K562 (cell line): Measurements from ENCODE around the gene PPM1F. TPM values are rescaled to one million over a fixed set of nuclear protein-coding genes. Genes with fewer than 3 reads are reported as not detected.

Source experiments
- ATAC-seq: fragments of 200-7000 bp; cut with Tn5 transposase; 3 replicates; pipeline ENCODE4 v1.9.1; 2020; ENCODE audit warnings: moderate library complexity
- BruUV-seq: library from RNA; stranded (reverse); fragments of 400-500 nt; replicated peaks from 2 replicates; lab custom pipeline; 2021; lab: Mats Ljungman, UMichigan
- CTCF ChIA-PET: fragments of 300-600 bp; formaldehyde crosslinking; extraction: SDS; loops from one replicate; lab custom pipeline; 2021; ENCODE audit warnings: low intra/inter-chr PET ratio; lab: Yijun Ruan, JAX
- POLR2A ChIA-PET: fragments of 300-600, 350-650 bp; sonication (Branson Sonifier 250); formaldehyde crosslinking; extraction: SDS; loops from one replicate; lab custom pipeline; 2021; ENCODE audit warnings: antibody characterized with exemption, inconsistent platforms; lab: Yijun Ruan, JAX
- DNase-seq, 4 experiments: peaks; one replicate each; pipeline versions ENCODE4 v3.0.0 to v3.0.0-alpha.2; 2011 to 2018; ENCODE audit warnings: low spot score in 3 of 4, mixed read lengths in 3 of 4; ENCODE audit errors: extremely low read depth in 1 of 4
- FAIRE-seq: peaks from 2 replicates; lab custom pipeline; 2011; peaks lifted over from hg19 to GRCh38; lab: Jason Lieb, UNC
- H2AFZ ChIP-seq: 2 replicates; pipeline ENCODE4 v1.6.0; 2011; ENCODE audit warnings: low read depth, low read length, control low read depth, inconsistent platforms
- H3K27ac ChIP-seq: fragments of 200-600 bp; 3 replicates; pipeline ENCODE4 v1.8.0; 2011; ENCODE audit warnings: low read depth, mild to moderate bottlenecking, control low read depth, inconsistent platforms, low read length, moderate library complexity, mixed read lengths; ENCODE audit errors: extremely low read depth
- H3K27me3 ChIP-seq, 2 experiments: fragments of 300-600 bp in 1 of 2; 2 replicates in 1 of 2; 3 replicates in 1 of 2; pipeline versions ENCODE4 v1.6.0 to v1.8.0; 2011; ENCODE audit warnings: inconsistent platforms in 2 of 2, low read length in 2 of 2, mild to moderate bottlenecking in 1 of 2, mixed read lengths in 1 of 2, moderate library complexity in 1 of 2; ENCODE audit not compliant: control insufficient read depth in 2 of 2, insufficient read depth in 2 of 2
- H3K36me3 ChIP-seq: fragments of 300-600 bp; 3 replicates; pipeline ENCODE4 v1.8.0; 2011; ENCODE audit warnings: mild to moderate bottlenecking, low read length, inconsistent platforms; ENCODE audit not compliant: control insufficient read depth, insufficient read depth
- H3K4me1 ChIP-seq, 2 experiments: fragments of 200-600 bp in 1 of 2; replicated peaks in 1 of 2; 2 replicates in 1 of 2; 3 replicates in 1 of 2; pipeline versions ENCODE4 v1.5.1 to v1.8.0; 2011; ENCODE audit warnings: inconsistent platforms in 2 of 2, low read length in 2 of 2, mild to moderate bottlenecking in 1 of 2, mixed read lengths in 1 of 2, moderate library complexity in 1 of 2; ENCODE audit not compliant: control insufficient read depth in 2 of 2, insufficient read depth in 2 of 2
- H3K4me2 ChIP-seq: 2 replicates; pipeline ENCODE4 v1.6.1; 2011; ENCODE audit warnings: low read length, control low read depth, inconsistent platforms, mixed read lengths; ENCODE audit not compliant: insufficient read depth
- H3K4me3 ChIP-seq: fragments of 200-600 bp; sonication (generic), shearing (Covaris generic); 2 replicates; pipeline ENCODE4 v1.5.1; 2016; ENCODE audit warnings: control low read depth, inconsistent platforms
- H3K79me2 ChIP-seq: fragments of 200-600 bp; 3 replicates; pipeline ENCODE4 v1.8.0; 2011; ENCODE audit warnings: low read length, inconsistent platforms; ENCODE audit not compliant: control insufficient read depth, insufficient read depth
- H3K9ac ChIP-seq, 2 experiments: 2 replicates each; pipeline versions ENCODE4 v1.6.0 to v1.6.1; 2011; ENCODE audit warnings: low read depth in 2 of 2, low read length in 2 of 2, control low read depth in 1 of 2, inconsistent platforms in 1 of 2, mild to moderate bottlenecking in 1 of 2, mixed read lengths in 1 of 2; ENCODE audit not compliant: insufficient read depth in 1 of 2
- H3K9me1 ChIP-seq: one replicate; pipeline ENCODE4 v1.6.0; 2011; ENCODE audit warnings: inconsistent platforms, mild to moderate bottlenecking, low read length, moderate library complexity; ENCODE audit not compliant: control insufficient read depth, insufficient read depth
- H3K9me3 ChIP-seq: replicated peaks from 2 replicates; pipeline ENCODE4 v1.5.1; 2011; ENCODE audit warnings: low read depth, low read length, inconsistent platforms; ENCODE audit not compliant: control insufficient read depth, insufficient read depth
- H4K20me1 ChIP-seq: replicated peaks from 2 replicates; pipeline ENCODE4 v1.6.1; 2011; ENCODE audit warnings: low read length, inconsistent platforms, mixed read lengths; ENCODE audit not compliant: control insufficient read depth, insufficient read depth
- EHMT2 ChIP-seq: fragments of 450-650 bp; IDR thresholded peaks from 2 replicates; pipeline ENCODE4 v1.6.1; 2018; ENCODE audit warnings: antibody characterized with exemption
- PHB2 ChIP-seq: fragments of 450-650 bp; IDR thresholded peaks from 2 replicates; pipeline ENCODE4 v1.6.1; 2017; ENCODE audit warnings: low read depth
- TAL1 ChIP-seq: fragments of 450-650 bp; IDR thresholded peaks from 2 replicates; pipeline ENCODE4 v1.6.1; 2016; ENCODE audit warnings: mild to moderate bottlenecking
- ZKSCAN3 ChIP-seq: fragments of 250-450 bp; sonication (Bioruptor Pico); IDR thresholded peaks from 2 replicates; pipeline ENCODE4 v1.4.0; 2020
- ZNF3 ChIP-seq: fragments of 250-450 bp; sonication (Bioruptor Pico); IDR thresholded peaks from 2 replicates; pipeline ENCODE4 v1.5.0; 2021; ENCODE audit warnings: mild to moderate bottlenecking, moderate library complexity
- ZNF592 ChIP-seq: fragments of 450-650 bp; IDR thresholded peaks from 2 replicates; pipeline ENCODE4 v1.6.1; 2017; ENCODE audit warnings: antibody characterized with exemption, mild to moderate bottlenecking
- WGBS: fragments of 100-300 bp; shearing (Covaris generic); methylation state at CpG from one replicate; pipeline ENCODE4 v1.1.6; 2016; ENCODE audit warnings: low coverage, mixed read lengths; ENCODE audit not compliant: insufficient coverage; ENCODE audit errors: missing lambda C conversion rate; 5-methylcytosine and 5-hydroxymethylcytosine counted together
- in situ Hi-C: fragments of 300-500 bp; cut with MboI; formaldehyde crosslinking; loops from 4 replicates; pipeline ENCODE4 v1.15.0; 2018; ENCODE audit warnings: inconsistent platforms, mixed read lengths
- intact Hi-C: fragments of 100-400 bp; cut with micrococcal nuclease; formaldehyde crosslinking; loops from 2 replicates; pipeline ENCODE4 v1.14.2; 2022
- polyA plus RNA-seq, 8 experiments: library from polyadenylated mRNA; depleted of rRNA in 4 of 8; stranded (reverse) in 5 of 8; unstranded in 3 of 8; fragments of >200 nt; fragmentation: Nextera tagmentation in 2 of 8; fragmentation: Illumina TruSeq in 1 of 8; extraction: Ambion mirVana in 2 of 8; extraction: Trizol in 1 of 8; gene quantifications; 2 replicates each; pipeline versions ENCODE4 v1.2.1 to v1.2.3, GENCODE V29; 2011 to 2014; ENCODE audit warnings: inconsistent platforms in 1 of 8, missing spikeins in 1 of 8
- total RNA-seq, 7 experiments: library from RNA; depleted of rRNA in 6 of 7; stranded (reverse); fragments of >200 nt in 6 of 7; fragmentation: Illumina TruSeq in 2 of 7; extraction: Trizol in 2 of 7; gene quantifications; 2 replicates each; pipeline versions ENCODE4 v1.2.1 to v1.2.3, GENCODE V29; 2011 to 2021; ENCODE audit warnings: low replicate concordance in 1 of 7
- TF ChIP-seq, protein P1 (sequence below): fragments of 250-450 bp; sonication (Bioruptor Pico); IDR thresholded peaks from 2 replicates; pipeline ENCODE4 v1.8.0; 2022; ENCODE audit warnings: moderate library complexity, mild to moderate bottlenecking, inconsistent platforms
- TF ChIP-seq, protein P2 (sequence below): sonication (generic); formaldehyde crosslinking; IDR thresholded peaks from 2 replicates; pipeline ENCODE4 v1.8.0; 2022; ENCODE audit warnings: missing genetic modification reagents, mild to moderate bottlenecking, moderate library complexity, borderline replicate concordance
- TF ChIP-seq, protein P3 (sequence below): fragments of 250-450 bp; sonication (Bioruptor Pico); IDR thresholded peaks from 2 replicates; pipeline ENCODE4 v1.4.0; 2020; ENCODE audit warnings: mild to moderate bottlenecking

PPM1F gene
- total and polyA plus RNA-seq, 9 of the 15 experiments (the other 6 are each of a cell fraction or from before 2014, with no cell fraction given), result 2.1 to 159 (median 64.0) TPM

DNA sequence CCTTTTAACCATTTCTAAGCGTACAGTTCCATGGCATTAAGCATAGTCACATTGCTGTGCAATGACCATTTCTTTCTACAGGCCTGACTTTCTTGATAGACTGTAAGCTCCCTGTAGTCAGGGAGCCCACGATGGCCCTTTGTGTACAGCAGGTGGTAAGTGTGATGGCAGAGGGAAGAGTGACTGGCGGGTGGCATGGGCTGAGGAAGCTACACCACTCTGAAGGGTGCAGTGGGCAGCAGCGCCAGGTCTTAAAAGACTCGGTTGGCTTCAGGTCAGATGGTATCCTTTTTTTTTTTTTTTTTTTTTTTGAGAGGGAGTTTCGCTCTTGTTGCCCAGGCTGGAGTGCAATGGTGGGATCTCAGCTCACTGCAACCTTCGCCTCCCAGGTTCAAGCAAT, 1.6 kb downstream of the PPM1F start:
- in situ Hi-C loops (loop anchor here (5.0 kb wide), 1 partner anchor 271 kb away; no protein-coding TSS in a partner anchor), intact Hi-C loops (no loop called here)
- FAIRE-seq (no peak), ATAC-seq (no peak), DNase-seq (no peak)
- WGBS, result 93% methylated on average over 7 of the region's 7 CpGs
- Histone ChIP-seq H3K9me1 (peaks cover 15% of the 10 kb centered on the region), H3K4me1 (peaks cover 39 to 57% of the 10 kb centered on the region in 2 experiments), H3K79me2 (peaks cover 45% of the 10 kb centered on the region), H4K20me1 (0 out of 2 replicates have a peak, but pooled peaks cover 6% of the 10 kb centered on the region), H3K27ac (no peak overlapping the region), H2AFZ (no peak overlapping the region), H3K9me3 (peaks cover 6% of the 10 kb centered on the region), H3K27me3 (no peaks in the 10 kb centered on the region), H3K4me2 (no peak overlapping the region), H3K9ac (no peak overlapping the region), H3K36me3 (peaks cover 15% of the 10 kb centered on the region), H3K4me3 (no peak overlapping the region)
- ChIA-PET POLR2A (interaction anchor here (0.7 to 42.4 kb wide), 6 partner anchors 14 to 286 kb away, joined by 3 to 1041 read pairs (median 6); partner anchors contain the start of gene PPIL2), CTCF (interaction anchor here (4.4 to 4.8 kb wide), 2 partner anchors 13 to 238 kb away, joined by 87 to 114 read pairs; no protein-coding TSS in a partner anchor)
- TSS peak; percentile 33 for BruUV-seq
- TF ChIP-seq ZNF3 (CRISPR knock-in tag) (no peak), EHMT2 (no peak), TAL1 (no peak), PHB2 (no peak), ZKSCAN3 (CRISPR knock-in tag) (no peak), ZNF592 (no peak)
- TF ChIP-seq, protein P1, sequence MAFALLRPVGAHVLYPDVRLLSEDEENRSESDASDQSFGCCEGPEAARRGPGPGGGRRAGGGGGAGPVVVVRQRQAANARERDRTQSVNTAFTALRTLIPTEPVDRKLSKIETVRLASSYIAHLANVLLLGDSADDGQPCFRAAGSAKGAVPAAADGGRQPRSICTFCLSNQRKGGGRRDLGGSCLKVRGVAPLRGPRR (CRISPR knock-in tag), result no peak
- TF ChIP-seq, protein P2, sequence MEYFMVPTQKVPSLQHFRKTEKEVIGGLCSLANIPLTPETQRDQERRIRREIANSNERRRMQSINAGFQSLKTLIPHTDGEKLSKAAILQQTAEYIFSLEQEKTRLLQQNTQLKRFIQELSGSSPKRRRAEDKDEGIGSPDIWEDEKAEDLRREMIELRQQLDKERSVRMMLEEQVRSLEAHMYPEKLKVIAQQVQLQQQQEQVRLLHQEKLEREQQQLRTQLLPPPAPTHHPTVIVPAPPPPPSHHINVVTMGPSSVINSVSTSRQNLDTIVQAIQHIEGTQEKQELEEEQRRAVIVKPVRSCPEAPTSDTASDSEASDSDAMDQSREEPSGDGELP (CRISPR knock-in tag), result no peak
- TF ChIP-seq, protein P3, sequence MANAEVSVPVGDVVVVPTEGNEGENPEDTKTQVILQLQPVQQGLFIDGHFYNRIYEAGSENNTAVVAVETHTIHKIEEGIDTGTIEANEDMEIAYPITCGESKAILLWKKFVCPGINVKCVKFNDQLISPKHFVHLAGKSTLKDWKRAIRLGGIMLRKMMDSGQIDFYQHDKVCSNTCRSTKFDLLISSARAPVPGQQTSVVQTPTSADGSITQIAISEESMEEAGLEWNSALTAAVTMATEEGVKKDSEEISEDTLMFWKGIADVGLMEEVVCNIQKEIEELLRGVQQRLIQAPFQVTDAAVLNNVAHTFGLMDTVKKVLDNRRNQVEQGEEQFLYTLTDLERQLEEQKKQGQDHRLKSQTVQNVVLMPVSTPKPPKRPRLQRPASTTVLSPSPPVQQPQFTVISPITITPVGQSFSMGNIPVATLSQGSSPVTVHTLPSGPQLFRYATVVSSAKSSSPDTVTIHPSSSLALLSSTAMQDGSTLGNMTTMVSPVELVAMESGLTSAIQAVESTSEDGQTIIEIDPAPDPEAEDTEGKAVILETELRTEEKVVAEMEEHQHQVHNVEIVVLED (CRISPR knock-in tag), result no peak
